ENCODE measurements around the gene ALG1L2.
"Not testable (repeated sequence)": the region's sequence is repeated elsewhere in the genome, so short reads cannot be mapped to it uniquely, and the experiment has no call there.

DNA sequence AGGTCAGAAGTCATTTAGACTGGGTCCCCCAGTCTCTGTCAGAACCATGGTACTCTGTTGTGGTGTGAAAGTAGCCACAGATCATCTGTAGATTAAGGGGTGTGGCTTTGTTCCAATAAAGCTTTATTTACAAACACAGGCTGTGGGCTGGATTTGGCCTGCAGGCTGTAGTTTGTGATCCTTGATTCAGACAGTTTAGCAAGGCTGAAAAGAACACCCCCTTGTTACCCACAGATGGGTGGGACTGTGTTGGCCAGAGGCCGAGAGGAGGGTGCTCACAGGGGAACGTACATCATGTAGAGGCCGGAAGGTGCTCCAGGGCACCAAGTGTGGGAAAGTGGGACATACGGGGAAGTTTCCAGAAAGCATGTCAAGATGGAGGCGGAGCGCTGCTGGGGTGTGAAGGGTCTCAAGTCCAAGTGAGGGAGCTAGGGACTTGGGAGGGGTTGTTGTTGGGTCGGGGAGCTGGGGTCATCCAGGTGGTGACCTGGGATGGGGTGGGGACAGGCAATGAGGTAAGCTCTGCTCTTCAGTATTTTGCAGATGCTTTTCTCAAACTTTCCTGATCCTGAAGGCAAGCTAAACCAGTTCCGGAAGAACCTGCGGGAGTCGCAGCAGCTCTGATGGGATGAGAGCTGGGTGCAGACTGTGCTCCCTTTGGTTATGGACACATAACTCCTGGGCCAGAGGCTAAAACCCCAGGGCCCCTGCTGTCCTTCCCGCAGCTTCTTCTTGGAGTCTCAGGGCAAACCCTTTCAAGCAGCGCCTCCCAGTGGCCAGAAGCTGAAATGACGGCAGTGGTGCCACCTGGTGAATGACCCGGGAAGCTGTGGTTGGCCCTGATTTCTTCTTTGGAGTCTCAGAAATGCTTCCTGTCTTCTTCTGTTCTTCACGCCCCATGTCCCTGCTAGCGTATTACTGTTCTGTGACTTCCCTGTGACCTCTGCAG lies 16.3 kb downstream of the ALG1L2 start:
- TF ChIP-seq ZNF629 (tag by site-specific recombination; IDR thresholded peaks at IDR 0.05); ZBTB21 (tag by site-specific recombination; IDR thresholded peaks at IDR 0.05); ZNF133 (tag by site-specific recombination; IDR thresholded peaks at IDR 0.05); OSR2 (tag by site-specific recombination; IDR thresholded peaks at IDR 0.05); ZNF24 (tag by site-specific recombination; IDR thresholded peaks at IDR 0.05); ZNF777 (tag by site-specific recombination; IDR thresholded peaks at IDR 0.05; ENCODE audit: borderline replicate concordance): not testable (repeated sequence)
- TF ChIP-seq, protein P1, sequence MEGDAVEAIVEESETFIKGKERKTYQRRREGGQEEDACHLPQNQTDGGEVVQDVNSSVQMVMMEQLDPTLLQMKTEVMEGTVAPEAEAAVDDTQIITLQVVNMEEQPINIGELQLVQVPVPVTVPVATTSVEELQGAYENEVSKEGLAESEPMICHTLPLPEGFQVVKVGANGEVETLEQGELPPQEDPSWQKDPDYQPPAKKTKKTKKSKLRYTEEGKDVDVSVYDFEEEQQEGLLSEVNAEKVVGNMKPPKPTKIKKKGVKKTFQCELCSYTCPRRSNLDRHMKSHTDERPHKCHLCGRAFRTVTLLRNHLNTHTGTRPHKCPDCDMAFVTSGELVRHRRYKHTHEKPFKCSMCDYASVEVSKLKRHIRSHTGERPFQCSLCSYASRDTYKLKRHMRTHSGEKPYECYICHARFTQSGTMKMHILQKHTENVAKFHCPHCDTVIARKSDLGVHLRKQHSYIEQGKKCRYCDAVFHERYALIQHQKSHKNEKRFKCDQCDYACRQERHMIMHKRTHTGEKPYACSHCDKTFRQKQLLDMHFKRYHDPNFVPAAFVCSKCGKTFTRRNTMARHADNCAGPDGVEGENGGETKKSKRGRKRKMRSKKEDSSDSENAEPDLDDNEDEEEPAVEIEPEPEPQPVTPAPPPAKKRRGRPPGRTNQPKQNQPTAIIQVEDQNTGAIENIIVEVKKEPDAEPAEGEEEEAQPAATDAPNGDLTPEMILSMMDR (tag by site-specific recombination; IDR thresholded peaks at IDR 0.05), result 0 out of 2 replicates have a peak, but pooled peaks have one; percentile 14
- TF ChIP-seq, protein P2, sequence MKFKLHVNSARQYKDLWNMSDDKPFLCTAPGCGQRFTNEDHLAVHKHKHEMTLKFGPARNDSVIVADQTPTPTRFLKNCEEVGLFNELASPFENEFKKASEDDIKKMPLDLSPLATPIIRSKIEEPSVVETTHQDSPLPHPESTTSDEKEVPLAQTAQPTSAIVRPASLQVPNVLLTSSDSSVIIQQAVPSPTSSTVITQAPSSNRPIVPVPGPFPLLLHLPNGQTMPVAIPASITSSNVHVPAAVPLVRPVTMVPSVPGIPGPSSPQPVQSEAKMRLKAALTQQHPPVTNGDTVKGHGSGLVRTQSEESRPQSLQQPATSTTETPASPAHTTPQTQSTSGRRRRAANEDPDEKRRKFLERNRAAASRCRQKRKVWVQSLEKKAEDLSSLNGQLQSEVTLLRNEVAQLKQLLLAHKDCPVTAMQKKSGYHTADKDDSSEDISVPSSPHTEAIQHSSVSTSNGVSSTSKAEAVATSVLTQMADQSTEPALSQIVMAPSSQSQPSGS (tag by site-specific recombination; IDR thresholded peaks at IDR 0.05; ENCODE audit: low read depth), result not testable (repeated sequence)
- TF ChIP-seq, protein P3, sequence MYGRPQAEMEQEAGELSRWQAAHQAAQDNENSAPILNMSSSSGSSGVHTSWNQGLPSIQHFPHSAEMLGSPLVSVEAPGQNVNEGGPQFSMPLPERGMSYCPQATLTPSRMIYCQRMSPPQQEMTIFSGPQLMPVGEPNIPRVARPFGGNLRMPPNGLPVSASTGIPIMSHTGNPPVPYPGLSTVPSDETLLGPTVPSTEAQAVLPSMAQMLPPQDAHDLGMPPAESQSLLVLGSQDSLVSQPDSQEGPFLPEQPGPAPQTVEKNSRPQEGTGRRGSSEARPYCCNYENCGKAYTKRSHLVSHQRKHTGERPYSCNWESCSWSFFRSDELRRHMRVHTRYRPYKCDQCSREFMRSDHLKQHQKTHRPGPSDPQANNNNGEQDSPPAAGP (tag by site-specific recombination; IDR thresholded peaks at IDR 0.05), result not testable (repeated sequence)
